Lower leg skin (tissue), 4 donors: ENCODE measurements around the gene SMTN. TPM values are rescaled to one million over a fixed set of nuclear protein-coding genes. Genes with fewer than 3 reads are reported as not detected.

Experiments
- DNase-seq, 2 donors: peaks; one replicate each; pipeline ENCODE4 v3.0.0-alpha.2; 2019; ENCODE audit warnings: low spot score in 2 of 2
- H3K4me3 ChIP-seq: fragments of 200-600 bp; sonication (generic); 2 replicates; pipeline ENCODE4 v1.5.1; 2017; ENCODE audit warnings: mild to moderate bottlenecking, low read depth; ENCODE audit not compliant: poor library complexity, severe bottlenecking
- CTCF ChIP-seq, 3 donors: fragments of 450-650 bp; IDR thresholded peaks; one replicate each; pipeline ENCODE4 v1.5.1; 2016; ENCODE audit warnings: antibody characterized with exemption in 3 of 3, mild to moderate bottlenecking in 3 of 3, moderate library complexity in 2 of 3
- POLR2A ChIP-seq, 2 donors: fragments of 450-650 bp; IDR thresholded peaks; one replicate each; pipeline ENCODE4 v1.6.1; 2016 to 2017; ENCODE audit warnings: antibody characterized with exemption in 2 of 2, mild to moderate bottlenecking in 1 of 2, moderate library complexity in 1 of 2
- WGBS, 2 donors: methylation state at CpG; one replicate each; pipeline ENCODE4 v1.1.5; 2018; 5-methylcytosine and 5-hydroxymethylcytosine counted together
- intact Hi-C: fragments of 100-400 bp; cut with DNase I; formaldehyde crosslinking; loops from one replicate; pipeline ENCODE4 v1.15.0; 2023; ENCODE audit warnings: low total_unique reads
- total RNA-seq, 4 donors: library from RNA; depleted of rRNA; stranded (reverse); fragments of >200 nt; gene quantifications; one replicate each; pipeline ENCODE4 v1.1.0, GENCODE V29; 2016

The SMTN gene
- total RNA-seq, 4 donors from 2014 or later, result 46.1 to 86.1 (median 62.3) TPM

- 93 to 96% methylated on average over 18 of the region's 18 CpGs for WGBS, 2 donors
- DNase-seq, result no peak
- H3K4me3 ChIP-seq, result no peak overlapping the region
- TF ChIP-seq POLR2A (IDR thresholded peaks at IDR 0.05) (no peak), CTCF (IDR thresholded peaks at IDR 0.05) (no peak)
- intact Hi-C loops, result loop anchor here (10.0 kb wide), 1 partner anchor 134 kb away; no protein-coding TSS in a partner anchor
Measured at GRCh38 chr22:31100762-31101525, 19.8 kb downstream of the SMTN start.

GRCh38 chr22:31102441-31103081 lies 21.4 kb downstream of the SMTN start:
- intact Hi-C loops, result loop anchor here (10.0 kb wide), 1 partner anchor 132 kb away; no protein-coding TSS in a partner anchor
- TF ChIP-seq CTCF (IDR thresholded peaks at IDR 0.05), result no peak
- no peak for TF ChIP-seq POLR2A (IDR thresholded peaks at IDR 0.05)
- DNase-seq, result peak; percentile 81 to 96
- no peak overlapping the region for H3K4me3 ChIP-seq
- 52 to 68% methylated on average over 7 to 8 of the region's 8 CpGs for WGBS, 2 donors

- no peak for DNase-seq
- TF ChIP-seq POLR2A (IDR thresholded peaks at IDR 0.05) (no peak), CTCF (IDR thresholded peaks at IDR 0.05) (no peak)
Measured at GRCh38 chr22:31103111-31103510, 22.0 kb downstream of the SMTN start.

GRCh38 chr22:31103899-31104694 lies 23.0 kb downstream of the SMTN start:
- no peak for TF ChIP-seq POLR2A (IDR thresholded peaks at IDR 0.05)
- TF ChIP-seq CTCF (IDR thresholded peaks at IDR 0.05), result no peak
- DNase-seq, result no peak
- 81 to 84% methylated on average over 29 to 33 of the region's 33 CpGs for WGBS, 2 donors
- no peak overlapping the region for H3K4me3 ChIP-seq
- intact Hi-C loops, result loop anchor here (10.0 kb wide), 1 partner anchor 131 kb away; no protein-coding TSS in a partner anchor

More at GRCh38 chr22:31103111-31103510, 22.0 kb downstream of the SMTN start:
- 83% methylated on average over 2 of the region's 2 CpGs for WGBS, 2 donors
- no peak overlapping the region for H3K4me3 ChIP-seq
- intact Hi-C loops, result loop anchor here (10.0 kb wide), 1 partner anchor 132 kb away; no protein-coding TSS in a partner anchor

- TF ChIP-seq CTCF (IDR thresholded peaks at IDR 0.05) (no peak), POLR2A (IDR thresholded peaks at IDR 0.05) (no peak)
- intact Hi-C loops, result loop anchor here (10.0 kb wide), 1 partner anchor 130 kb away; no protein-coding TSS in a partner anchor
- DNase-seq, result peak in 1 of 2 donors; percentile 86
- H3K4me3 ChIP-seq, result no peak overlapping the region
- 66 to 69% methylated on average over 30 to 35 of the region's 35 CpGs for WGBS, 2 donors
Measured at GRCh38 chr22:31104869-31105268, 23.8 kb downstream of the SMTN start.
